Endothelial cell of umbilical vein (primary cell): ENCODE measurements around the gene MBTD1. TPM values are rescaled to one million over a fixed set of nuclear protein-coding genes. Genes with fewer than 3 reads are reported as not detected.

Experiments used
- BruUV-seq: library from RNA; stranded (reverse); fragments of 400-500 nt; replicated peaks from 2 replicates; lab custom pipeline; 2021; lab: Mats Ljungman, UMichigan
- CTCF ChIA-PET: fragments of 300-600, 350-600 bp; sonication (Branson Sonifier 250); formaldehyde crosslinking; loops from one replicate; lab custom pipeline; 2021; ENCODE audit warnings: antibody characterized with exemption, inconsistent platforms; lab: Charles Lee
- POLR2A ChIA-PET: fragments of 300-600, 350-600 bp; sonication (Branson Sonifier 250); formaldehyde crosslinking; loops from one replicate; lab custom pipeline; 2021; ENCODE audit warnings: antibody characterized with exemption, inconsistent platforms; lab: Charles Lee
- DNase-seq: peaks from one replicate; pipeline ENCODE4 v3.0.0-alpha.2; 2011; ENCODE audit warnings: low read depth, low spot score
- FAIRE-seq: peaks from 2 replicates; lab custom pipeline; 2011; peaks lifted over from hg19 to GRCh38; lab: Jason Lieb, UNC
- H2AFZ ChIP-seq: 2 replicates; pipeline ENCODE4 v1.6.0; 2012; ENCODE audit warnings: low read depth, low read length, control low read depth, inconsistent platforms
- H3K27ac ChIP-seq: 2 replicates; pipeline ENCODE4 v1.5.1; 2011; ENCODE audit warnings: low read depth, mild to moderate bottlenecking, control low read depth, low read length, moderate library complexity; ENCODE audit not compliant: insufficient read depth
- H3K27me3 ChIP-seq, 2 experiments: 2 replicates each; pipeline versions ENCODE4 v1.6.0 to v1.6.1; 2011; ENCODE audit warnings: low read length in 2 of 2, mixed read lengths in 1 of 2; ENCODE audit not compliant: control insufficient read depth in 2 of 2, insufficient read depth in 2 of 2
- H3K36me3 ChIP-seq, 2 experiments: 2 replicates in 1 of 2; 3 replicates in 1 of 2; pipeline ENCODE4 v1.5.1; 2011; ENCODE audit warnings: low read length in 2 of 2, mild to moderate bottlenecking in 1 of 2, moderate library complexity in 1 of 2; ENCODE audit not compliant: control insufficient read depth in 2 of 2, insufficient read depth in 2 of 2; ENCODE audit errors: extremely low read depth in 1 of 2
- H3K4me1 ChIP-seq: 3 replicates; pipeline ENCODE4 v1.5.1; 2011; ENCODE audit warnings: mild to moderate bottlenecking, low read length; ENCODE audit not compliant: control insufficient read depth, insufficient read depth; ENCODE audit errors: extremely low read depth
- H3K4me2 ChIP-seq: 2 replicates; pipeline ENCODE4 v1.6.1; 2011; ENCODE audit warnings: low read length, control low read depth, mixed read lengths; ENCODE audit not compliant: insufficient read depth
- H3K4me3 ChIP-seq, 3 experiments: fragments of 200-600 bp in 1 of 3; sonication (generic), shearing (Covaris generic) in 1 of 3; replicated peaks in 1 of 3; 2 replicates each; pipeline ENCODE4 v1.5.1; 2011 to 2016; ENCODE audit warnings: control low read depth in 3 of 3, low read length in 3 of 3, mild to moderate bottlenecking in 2 of 3, inconsistent platforms in 1 of 3, low read depth in 1 of 3, moderate library complexity in 1 of 3; ENCODE audit not compliant: insufficient read depth in 1 of 3
- H3K79me2 ChIP-seq: 2 replicates; pipeline ENCODE4 v1.6.0; 2012; ENCODE audit warnings: low read length, inconsistent platforms; ENCODE audit not compliant: control insufficient read depth, insufficient read depth
- H3K9ac ChIP-seq: replicated peaks from 2 replicates; pipeline ENCODE3; 2011; ENCODE audit warnings: low read length, control low read depth; ENCODE audit not compliant: insufficient read depth; ENCODE audit errors: extremely low read depth
- H3K9me1 ChIP-seq: replicated peaks from 3 replicates; pipeline ENCODE4 v1.6.0; 2011; ENCODE audit warnings: mild to moderate bottlenecking, low read length; ENCODE audit not compliant: control insufficient read depth, insufficient read depth; ENCODE audit errors: extremely low read depth
- H3K9me3 ChIP-seq: replicated peaks from 2 replicates; pipeline ENCODE4 v1.5.1; 2012; ENCODE audit warnings: low read length, inconsistent platforms; ENCODE audit not compliant: control insufficient read depth, insufficient read depth
- H4K20me1 ChIP-seq: replicated peaks from 2 replicates; pipeline ENCODE3; 2011; ENCODE audit warnings: mild to moderate bottlenecking, low read length; ENCODE audit not compliant: control insufficient read depth, insufficient read depth; ENCODE audit errors: extremely low read depth
- CTCF ChIP-seq, 2 donors: IDR thresholded peaks; 1 replicate in 1 of 2; 2 replicates in 1 of 2; pipeline ENCODE4 v1.5.1; 2011; ENCODE audit warnings: low read length in 2 of 2, mild to moderate bottlenecking in 2 of 2, moderate library complexity in 2 of 2, control low read depth in 1 of 2, inconsistent platforms in 1 of 2, low read depth in 1 of 2; ENCODE audit not compliant: insufficient read depth in 1 of 2; ENCODE audit errors: extremely low read depth in 1 of 2
- GATA2 ChIP-seq: IDR thresholded peaks from 2 replicates; pipeline ENCODE4 v1.7.0; 2011; ENCODE audit warnings: low read depth, mild to moderate bottlenecking, moderate library complexity, mixed read lengths, low read length; ENCODE audit not compliant: insufficient read length, insufficient read depth
- JUN ChIP-seq: IDR thresholded peaks from 2 replicates; pipeline ENCODE4 v1.6.1; 2011; ENCODE audit warnings: borderline replicate concordance, low read depth; ENCODE audit not compliant: insufficient read length, insufficient read depth
- MAX ChIP-seq: IDR thresholded peaks from 2 replicates; pipeline ENCODE4 v1.6.1; 2011; ENCODE audit not compliant: insufficient read depth, insufficient read length
- MYC ChIP-seq: IDR thresholded peaks from one replicate; pipeline ENCODE4 v1.6.1; 2011; ENCODE audit warnings: mild to moderate bottlenecking, low read depth, low read length
- POLR2AphosphoS5 ChIP-seq: IDR thresholded peaks from 2 replicates; pipeline ENCODE4 v1.6.1; 2012; ENCODE audit warnings: low read depth, mild to moderate bottlenecking, control low read depth, low read length, moderate library complexity; ENCODE audit not compliant: insufficient read depth
- dilution Hi-C: fragments of 300-500 bp; cut with MboI; formaldehyde crosslinking; loops from one replicate; pipeline ENCODE4 v1.15.0; 2019; ENCODE audit warnings: low sequenced_read_pairs; ENCODE audit not compliant: extremely low pct_ligation_motif_present
- intact Hi-C: fragments of 100-400 bp; cut with micrococcal nuclease; formaldehyde crosslinking; loops from one replicate; pipeline ENCODE4 v1.10.0; 2022
- polyA plus RNA-seq, 4 experiments: library from polyadenylated mRNA; depleted of rRNA in 3 of 4; stranded (reverse) in 3 of 4; unstranded in 1 of 4; fragments of >200 nt; gene quantifications; 2 replicates each; pipeline versions ENCODE4 v1.2.1 to v1.2.3, GENCODE V29; 2011 to 2012; ENCODE audit warnings: missing spikeins in 1 of 4
- total RNA-seq: library from RNA; stranded (reverse); gene quantifications from 2 replicates; pipeline ENCODE4 v1.2.3, GENCODE V29; 2021

MBTD1 gene
- total and polyA plus RNA-seq, 2 donors (not counting 3 experiments of a cell fraction or from before 2014, with no cell fraction given): 4.8 to 14.0 TPM

- POLR2A ChIA-PET: no interaction called here
- peaks cover 58% of the 10 kb centered on the region for H3K79me2 ChIP-seq
- H3K9ac ChIP-seq: no peak overlapping the region
- no peaks in the 10 kb centered on the region for H3K9me1 ChIP-seq
- BruUV-seq: no TSS peak
- dilution Hi-C loops (no loop called here), intact Hi-C loops (no loop called here)
- CTCF ChIA-PET: interaction anchor here (1.8 kb wide), 1 partner anchor 13 kb away, joined by 4 read pairs; no protein-coding TSS in a partner anchor
- peaks cover 22% of the 10 kb centered on the region for H3K4me1 ChIP-seq
- H3K9me3 ChIP-seq: no peaks in the 10 kb centered on the region
- DNase-seq (no peak), FAIRE-seq (no peak)
- H3K4me2 ChIP-seq: no peak overlapping the region
- no peak overlapping the region for H3K4me3 ChIP-seq
- no peaks in the 10 kb centered on the region for H3K27me3 ChIP-seq
- H3K36me3 ChIP-seq: no peaks in the 10 kb centered on the region
- no peaks in the 10 kb centered on the region for H4K20me1 ChIP-seq
- no peak overlapping the region for H2AFZ ChIP-seq
- H3K27ac ChIP-seq: no peak overlapping the region
- TF ChIP-seq CTCF (IDR thresholded peaks at IDR 0.05; ENCODE audit: extremely low read depth in 1 of 2, insufficient read depth in 1 of 2, low read depth in 1 of 2, low read length in 2 of 2) (no peak), GATA2 (no peak), POLR2AphosphoS5 (no peak), JUN (no peak), MAX (no peak), MYC (no peak)
Measured at GRCh38 chr17:51255673-51256072, 4.2 kb downstream of the MBTD1 start.
